Astrocyte of the spinal cord (primary cell): Measurements from ENCODE around the gene CCDC127.

Source experiments
- DNase-seq: peaks from one replicate; pipeline ENCODE4 v3.0.0; 2011; ENCODE audit warnings: low read depth, low spot score
- H3K4me3 ChIP-seq: 2 replicates; pipeline ENCODE4 v1.5.1; 2011; ENCODE audit warnings: low read depth, mild to moderate bottlenecking, low read length, moderate library complexity
- CTCF ChIP-seq: IDR thresholded peaks from 2 replicates; pipeline ENCODE4 v1.5.1; 2012; ENCODE audit warnings: low read depth, mild to moderate bottlenecking, low read length, inconsistent platforms
- in situ Hi-C: cut with HindIII; loops from 2 replicates; pipeline ENCODE4 v1.10.0; 2017; ENCODE audit warnings: low sequenced_read_pairs

The CCDC127 gene

GRCh38 chr5:157801-158200 is 60.2 kb downstream of the CCDC127 start:
- no peak for DNase-seq
- in situ Hi-C loops: no loop called here
- no peak overlapping the region for H3K4me3 ChIP-seq
- TF ChIP-seq CTCF: no peak

GRCh38 chr5:157126-157715 is 60.7 kb downstream of the CCDC127 start:
- no peak for DNase-seq
- in situ Hi-C loops: no loop called here
- TF ChIP-seq CTCF: no peak
- no peak overlapping the region for H3K4me3 ChIP-seq

- no peak for TF ChIP-seq CTCF
- H3K4me3 ChIP-seq: no peak overlapping the region
- DNase-seq: no peak
- in situ Hi-C loops: no loop called here
Measured at GRCh38 chr5:156411-157072, 61.4 kb downstream of the CCDC127 start.

GRCh38 chr5:155651-156410 is 62.1 kb downstream of the CCDC127 start:
- H3K4me3 ChIP-seq: no peak overlapping the region
- in situ Hi-C loops: no loop called here
- DNase-seq: no peak
- no peak for TF ChIP-seq CTCF

- in situ Hi-C loops: no loop called here
- no peak for DNase-seq
- no peak overlapping the region for H3K4me3 ChIP-seq
- no peak for TF ChIP-seq CTCF
Measured at GRCh38 chr5:154826-155225, 63.1 kb downstream of the CCDC127 start.

GRCh38 chr5:154236-154635 is 63.7 kb downstream of the CCDC127 start:
- in situ Hi-C loops: no loop called here
- TF ChIP-seq CTCF: no peak
- no peak for DNase-seq

More at GRCh38 chr5:154236-154635, 63.7 kb downstream of the CCDC127 start:
- H3K4me3 ChIP-seq: no peak overlapping the region
